IMR-90 (cell line): ENCODE results near the gene PLEK. TPM values are rescaled to one million over a fixed set of nuclear protein-coding genes. Genes with fewer than 3 reads are reported as not detected.

ENCODE experiments used
- ATAC-seq: fragments of 200-7000 bp; cut with Tn5 transposase; 2 replicates; pipeline ENCODE4 v1.9.1; 2020; ENCODE audit warnings: low read depth, mild to moderate bottlenecking, moderate library complexity
- BruUV-seq: library from RNA; stranded (reverse); fragments of 400-500 nt; replicated peaks from 2 replicates; lab custom pipeline; 2021; lab: Mats Ljungman, UMichigan
- CTCF ChIA-PET: fragments of 300-600 bp; formaldehyde crosslinking; extraction: SDS; loops from one replicate; lab custom pipeline; 2021; ENCODE audit warnings: antibody characterized with exemption; lab: Yijun Ruan, JAX
- POLR2A ChIA-PET: fragments of 300-600 bp; sonication (Branson Sonifier 250); formaldehyde crosslinking; loops from one replicate; lab custom pipeline; 2022; ENCODE audit warnings: antibody characterized with exemption; ENCODE audit not compliant: unreplicated experiment; lab: Charles Lee
- DNase-seq: peaks from one replicate; pipeline ENCODE4 v3.0.0; 2013
- H2AFZ ChIP-seq: replicated peaks from 2 replicates; pipeline ENCODE3; 2013; ENCODE audit warnings: low read length, mild to moderate bottlenecking; ENCODE audit not compliant: poor library complexity
- H2AK5ac ChIP-seq: 2 replicates; pipeline ENCODE4 v1.6.1; 2013; ENCODE audit warnings: low read depth, low read length, inconsistent platforms
- H2AK9ac ChIP-seq: replicated peaks from 2 replicates; pipeline ENCODE3; 2013; ENCODE audit warnings: mild to moderate bottlenecking, low read depth, low read length, moderate library complexity; ENCODE audit not compliant: poor library complexity
- H2BK120ac ChIP-seq: 2 replicates; pipeline ENCODE4 v1.6.1; 2013; ENCODE audit warnings: low read depth, low read length, inconsistent platforms
- H2BK15ac ChIP-seq: 3 replicates; pipeline ENCODE4 v1.6.1; 2013; ENCODE audit warnings: low read depth, low read length, inconsistent platforms
- H2BK20ac ChIP-seq: 2 replicates; pipeline ENCODE4 v1.6.1; 2013; ENCODE audit warnings: low read depth, mild to moderate bottlenecking, inconsistent platforms, low read length, moderate library complexity
- H2BK5ac ChIP-seq: 2 replicates; pipeline ENCODE4 v1.6.1; 2013; ENCODE audit warnings: mild to moderate bottlenecking, low read depth, low read length, inconsistent platforms; ENCODE audit not compliant: poor library complexity, severe bottlenecking
- H3K14ac ChIP-seq: replicated peaks from 2 replicates; pipeline ENCODE4 v1.6.1; 2013; ENCODE audit warnings: low read depth, low read length, inconsistent platforms
- H3K18ac ChIP-seq: 2 replicates; pipeline ENCODE4 v1.6.1; 2013; ENCODE audit warnings: low read depth, low read length, control low read depth
- H3K23ac ChIP-seq: 2 replicates; pipeline ENCODE4 v1.6.1; 2013; ENCODE audit warnings: low read depth, low read length, inconsistent platforms
- H3K27ac ChIP-seq: 2 replicates; pipeline ENCODE4 v1.5.1; 2013; ENCODE audit warnings: mild to moderate bottlenecking, control low read depth, low read length; ENCODE audit not compliant: insufficient read depth
- H3K27me3 ChIP-seq: 2 replicates; pipeline ENCODE4 v1.6.1; 2013; ENCODE audit warnings: low read length; ENCODE audit not compliant: control insufficient read depth, insufficient read depth
- H3K36me3 ChIP-seq: 2 replicates; pipeline ENCODE4 v1.6.1; 2013; ENCODE audit warnings: low read length, mixed read lengths; ENCODE audit not compliant: control insufficient read depth, insufficient read depth
- H3K4ac ChIP-seq: 2 replicates; pipeline ENCODE4 v1.6.1; 2013; ENCODE audit warnings: low read depth, low read length, inconsistent platforms
- H3K4me1 ChIP-seq: 2 replicates; pipeline ENCODE4 v1.6.1; 2013; ENCODE audit warnings: low read length, mixed read lengths; ENCODE audit not compliant: control insufficient read depth, insufficient read depth
- H3K4me2 ChIP-seq: 2 replicates; pipeline ENCODE4 v1.6.1; 2013; ENCODE audit warnings: low read depth, mild to moderate bottlenecking, control low read depth, low read length, moderate library complexity
- H3K4me3 ChIP-seq: 2 replicates; pipeline ENCODE4 v1.5.1; 2013; ENCODE audit warnings: low read depth, mild to moderate bottlenecking, control low read depth, low read length, moderate library complexity; ENCODE audit not compliant: insufficient read depth
- H3K56ac ChIP-seq: 2 replicates; pipeline ENCODE4 v1.6.1; 2013; ENCODE audit warnings: low read length, inconsistent platforms; ENCODE audit not compliant: insufficient read depth; ENCODE audit errors: extremely low read depth
- H3K79me1 ChIP-seq, 2 experiments: 2 replicates each; pipeline ENCODE4 v1.6.1; 2013; ENCODE audit warnings: low read length in 2 of 2, inconsistent platforms in 1 of 2, low read depth in 1 of 2
- H3K9ac ChIP-seq: 2 replicates; pipeline ENCODE4 v1.6.1; 2013; ENCODE audit warnings: low read depth, low read length, control low read depth
- H3K9me1 ChIP-seq: 2 replicates; pipeline ENCODE4 v1.6.1; 2013; ENCODE audit warnings: low read length, inconsistent platforms; ENCODE audit not compliant: insufficient read depth
- H3K9me3 ChIP-seq: 2 replicates; pipeline ENCODE4 v1.6.1; 2013; ENCODE audit warnings: low read length; ENCODE audit not compliant: control insufficient read depth, insufficient read depth
- H4K20me1 ChIP-seq: 2 replicates; pipeline ENCODE4 v1.6.1; 2013; ENCODE audit warnings: low read length, inconsistent platforms; ENCODE audit not compliant: insufficient read depth
- H4K5ac ChIP-seq: 2 replicates; pipeline ENCODE4 v1.6.1; 2013; ENCODE audit warnings: mild to moderate bottlenecking, low read depth, low read length, control low read depth
- H4K8ac ChIP-seq, 2 experiments: 2 replicates each; pipeline ENCODE4 v1.6.1; 2013; ENCODE audit warnings: low read depth in 2 of 2, low read length in 2 of 2, control low read depth in 1 of 2, inconsistent platforms in 1 of 2
- H4K91ac ChIP-seq: 2 replicates; pipeline ENCODE4 v1.6.1; 2013; ENCODE audit warnings: low read depth, low read length, inconsistent platforms; ENCODE audit not compliant: insufficient read depth
- CEBPB ChIP-seq: IDR thresholded peaks from 2 replicates; pipeline ENCODE4 v1.6.1; 2012; ENCODE audit warnings: low read depth, low read length, improper control_type of control experiment
- CHD1 ChIP-seq: IDR thresholded peaks from 2 replicates; pipeline ENCODE4 v1.6.1; 2012; ENCODE audit warnings: low read depth, low read length, improper control_type of control experiment
- MAFK ChIP-seq: IDR thresholded peaks from 2 replicates; pipeline ENCODE4 v1.6.1; 2012; ENCODE audit warnings: low read depth, low read length, improper control_type of control experiment
- NFE2L2 ChIP-seq: fragments of 150-350 bp; IDR thresholded peaks from 2 replicates; pipeline ENCODE4 v1.6.1; 2016; ENCODE audit warnings: low read depth, mild to moderate bottlenecking, low read length
- RAD21 ChIP-seq: IDR thresholded peaks from 2 replicates; pipeline ENCODE4 v1.6.1; 2012; ENCODE audit warnings: low read length, improper control_type of control experiment
- RFX5 ChIP-seq: IDR thresholded peaks from 2 replicates; pipeline ENCODE4 v1.8.0; 2012; ENCODE audit warnings: low read depth, mild to moderate bottlenecking, low read length, moderate library complexity
- SMC3 ChIP-seq: fragments of 150-350 bp; IDR thresholded peaks from 2 replicates; pipeline ENCODE4 v1.6.1; 2016; ENCODE audit warnings: low read depth, mild to moderate bottlenecking, antibody characterized with exemption, low read length, moderate library complexity
- WGBS, 2 experiments: methylation state at CpG; one replicate each; pipeline versions ENCODE4 v1.1.5 to v1.1.7; 2013; ENCODE audit warnings: missing lambda C conversion rate in 2 of 2; ENCODE audit not compliant: insufficient read length in 1 of 2; ENCODE audit errors: extremely low coverage in 2 of 2; 5-methylcytosine and 5-hydroxymethylcytosine counted together
- dilution Hi-C: fragments of 300-500 bp; cut with HindIII; formaldehyde crosslinking; loops from one replicate; pipeline ENCODE4 v1.14.3; 2018; ENCODE audit warnings: low sequenced_read_pairs; ENCODE audit not compliant: unreplicated experiment
- in situ Hi-C: fragments of 300-500 bp; cut with MboI; formaldehyde crosslinking; loops from 3 replicates; pipeline ENCODE4 v1.14.3; 2019; ENCODE audit warnings: low sequenced_read_pairs, inconsistent platforms, mixed read lengths
- intact Hi-C: fragments of 100-400 bp; cut with micrococcal nuclease; formaldehyde crosslinking; loops from 2 replicates; pipeline ENCODE4 v1.10.0; 2022
- polyA plus RNA-seq, 3 experiments: library from polyadenylated mRNA; depleted of rRNA; stranded (reverse); fragments of >200 nt; gene quantifications; 2 replicates each; pipeline ENCODE4 v1.2.3, GENCODE V29; 2012; ENCODE audit warnings: low replicate concordance in 1 of 3
- total RNA-seq: library from RNA; depleted of rRNA; stranded (reverse); fragments of >200 nt; gene quantifications from 2 replicates; pipeline ENCODE4 v1.2.3, GENCODE V29; 2012
- TF ChIP-seq, protein P1 (sequence below): fragments of 150-350 bp; IDR thresholded peaks from 2 replicates; pipeline ENCODE4 v1.6.1; 2017; ENCODE audit warnings: mild to moderate bottlenecking, antibody characterized with exemption, low read length, low read depth
- TF ChIP-seq, protein P2 (sequence below): fragments of 150-350 bp; IDR thresholded peaks from 2 replicates; pipeline ENCODE4 v1.6.1; 2016; ENCODE audit warnings: low read depth, mild to moderate bottlenecking, low read length, moderate library complexity, borderline replicate concordance

PLEK gene
- total and polyA plus RNA-seq, 2 of the 4 experiments (the other 2 are of a cell fraction), result under 0.01 TPM; not detected in 1

DNA sequence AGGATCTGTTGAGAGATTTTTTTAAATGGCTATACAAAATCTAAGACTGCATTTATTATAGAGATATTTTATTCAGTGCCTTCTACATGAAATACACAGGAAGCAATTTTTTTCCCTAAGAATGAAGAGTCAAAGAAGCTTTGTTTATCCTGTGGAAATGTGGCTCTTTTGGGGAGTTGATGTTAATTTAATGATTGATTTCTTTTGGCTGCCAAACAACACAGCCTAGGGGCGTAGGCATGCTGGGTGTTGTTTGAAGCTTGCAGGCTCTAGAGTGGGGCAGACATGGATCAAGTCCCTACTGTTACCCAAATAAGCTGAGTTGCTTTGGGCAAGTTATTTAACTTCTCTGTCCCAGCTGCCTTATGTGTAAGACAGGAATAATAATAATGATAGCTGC, 21.1 kb upstream of the PLEK start:
- no peaks in the 10 kb centered on the region for H4K20me1 ChIP-seq
- in situ Hi-C loops (no loop called here), dilution Hi-C loops (no loop called here), intact Hi-C loops (no loop called here)
- no peaks in the 10 kb centered on the region for H3K36me3 ChIP-seq
- POLR2A ChIA-PET, result no interaction called here
- H2BK20ac ChIP-seq, result no peak overlapping the region
- no peak overlapping the region for H3K27ac ChIP-seq
- no peaks in the 10 kb centered on the region for H3K27me3 ChIP-seq
- H3K18ac ChIP-seq, result no peak overlapping the region
- H3K14ac ChIP-seq, result no peak overlapping the region
- H3K79me1 ChIP-seq, result no peaks in the 10 kb centered on the region
- CTCF ChIA-PET, result interaction anchor here (0.7 to 1.0 kb wide), 2 partner anchors 7 to 14 kb away, joined by 5 to 6 read pairs; no protein-coding TSS in a partner anchor
- H3K23ac ChIP-seq, result no peak overlapping the region
- no peak overlapping the region for H3K4me3 ChIP-seq
- H2AK5ac ChIP-seq, result no peak overlapping the region
- no peak overlapping the region for H3K4ac ChIP-seq
- H3K4me2 ChIP-seq, result no peak overlapping the region
- WGBS, 2 experiments, result no CpG with 5 or more reads among the region's 1 CpG
- DNase-seq, result no peak
- TF ChIP-seq, protein P1, sequence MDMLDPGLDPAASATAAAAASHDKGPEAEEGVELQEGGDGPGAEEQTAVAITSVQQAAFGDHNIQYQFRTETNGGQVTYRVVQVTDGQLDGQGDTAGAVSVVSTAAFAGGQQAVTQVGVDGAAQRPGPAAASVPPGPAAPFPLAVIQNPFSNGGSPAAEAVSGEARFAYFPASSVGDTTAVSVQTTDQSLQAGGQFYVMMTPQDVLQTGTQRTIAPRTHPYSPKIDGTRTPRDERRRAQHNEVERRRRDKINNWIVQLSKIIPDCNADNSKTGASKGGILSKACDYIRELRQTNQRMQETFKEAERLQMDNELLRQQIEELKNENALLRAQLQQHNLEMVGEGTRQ, result no peak
- TF ChIP-seq CHD1, result no peak
- TF ChIP-seq MAFK, result no peak
- TF ChIP-seq, protein P2, sequence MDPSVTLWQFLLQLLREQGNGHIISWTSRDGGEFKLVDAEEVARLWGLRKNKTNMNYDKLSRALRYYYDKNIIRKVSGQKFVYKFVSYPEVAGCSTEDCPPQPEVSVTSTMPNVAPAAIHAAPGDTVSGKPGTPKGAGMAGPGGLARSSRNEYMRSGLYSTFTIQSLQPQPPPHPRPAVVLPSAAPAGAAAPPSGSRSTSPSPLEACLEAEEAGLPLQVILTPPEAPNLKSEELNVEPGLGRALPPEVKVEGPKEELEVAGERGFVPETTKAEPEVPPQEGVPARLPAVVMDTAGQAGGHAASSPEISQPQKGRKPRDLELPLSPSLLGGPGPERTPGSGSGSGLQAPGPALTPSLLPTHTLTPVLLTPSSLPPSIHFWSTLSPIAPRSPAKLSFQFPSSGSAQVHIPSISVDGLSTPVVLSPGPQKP, result no peak
- TF ChIP-seq RFX5, result no peak
- no peak for TF ChIP-seq SMC3
- no peak for TF ChIP-seq CEBPB
- TF ChIP-seq RAD21, result no peak
- no peak for TF ChIP-seq NFE2L2
- H4K91ac ChIP-seq, result no peak overlapping the region
- no peaks in the 10 kb centered on the region for H3K9me1 ChIP-seq
- no peaks in the 10 kb centered on the region for H3K9me3 ChIP-seq
- no peak overlapping the region for H4K5ac ChIP-seq
- no peak for ATAC-seq
- no peak overlapping the region for H3K9ac ChIP-seq
- BruUV-seq, result no TSS peak
- no peak overlapping the region for H3K56ac ChIP-seq
- H3K4me1 ChIP-seq, result no peaks in the 10 kb centered on the region
- H2BK15ac ChIP-seq, result no peak overlapping the region
- no peak overlapping the region for H2AK9ac ChIP-seq
- no peak overlapping the region for H2AFZ ChIP-seq
- H2BK120ac ChIP-seq, result no peak overlapping the region
- H2BK5ac ChIP-seq, result no peak overlapping the region
- no peak overlapping the region for H4K8ac ChIP-seq
